Suprapubic skin (tissue), 4 donors: Measurements from ENCODE around the gene TTLL7.

Source experiments
- EP300 ChIP-seq: sonication (generic); formaldehyde crosslinking; IDR thresholded peaks from one replicate; pipeline ENCODE4 v1.6.1; 2017; ENCODE audit warnings: antibody characterized with exemption
- POLR2A ChIP-seq, 2 donors: fragments of 450-650 bp; IDR thresholded peaks; one replicate each; pipeline ENCODE4 v1.6.1; 2017; ENCODE audit warnings: antibody characterized with exemption in 2 of 2, mild to moderate bottlenecking in 2 of 2, moderate library complexity in 2 of 2
- POLR2AphosphoS5 ChIP-seq, 3 donors: sonication (generic); formaldehyde crosslinking; IDR thresholded peaks; one replicate each; pipeline ENCODE4 v1.6.1; 2017; ENCODE audit warnings: antibody characterized with exemption in 3 of 3
- TF ChIP-seq, protein P1 (sequence below), 2 donors: fragments of 200-600 bp in 1 of 2; fragments of 450-650 bp in 1 of 2; sonication (generic) in 1 of 2; IDR thresholded peaks; one replicate each; pipeline ENCODE4 v1.5.1; 2016 to 2019; ENCODE audit warnings: antibody characterized with exemption in 2 of 2, mild to moderate bottlenecking in 1 of 2, moderate library complexity in 1 of 2

DNA sequence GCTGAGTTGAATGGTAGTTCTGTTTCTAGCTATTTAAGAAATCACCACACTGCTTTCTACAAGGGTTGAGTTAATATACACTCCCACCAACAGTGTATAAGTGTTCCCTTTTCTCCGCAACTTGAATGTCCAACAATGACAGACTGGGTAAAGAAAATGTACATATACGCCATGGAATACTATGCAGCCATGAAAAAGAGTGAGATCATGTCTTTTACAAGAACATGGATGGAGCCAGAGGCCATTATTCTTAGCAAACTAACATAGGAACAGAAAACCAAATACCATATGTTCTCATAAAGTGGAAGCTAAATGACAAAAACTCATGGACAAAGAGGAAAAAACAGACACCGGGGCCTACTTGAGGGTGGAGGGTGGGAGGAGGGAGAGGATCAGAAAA is 14.8 kb upstream of the TTLL7 start:
- no peak for TF ChIP-seq POLR2A (IDR thresholded peaks at IDR 0.05)
- TF ChIP-seq, protein P1, sequence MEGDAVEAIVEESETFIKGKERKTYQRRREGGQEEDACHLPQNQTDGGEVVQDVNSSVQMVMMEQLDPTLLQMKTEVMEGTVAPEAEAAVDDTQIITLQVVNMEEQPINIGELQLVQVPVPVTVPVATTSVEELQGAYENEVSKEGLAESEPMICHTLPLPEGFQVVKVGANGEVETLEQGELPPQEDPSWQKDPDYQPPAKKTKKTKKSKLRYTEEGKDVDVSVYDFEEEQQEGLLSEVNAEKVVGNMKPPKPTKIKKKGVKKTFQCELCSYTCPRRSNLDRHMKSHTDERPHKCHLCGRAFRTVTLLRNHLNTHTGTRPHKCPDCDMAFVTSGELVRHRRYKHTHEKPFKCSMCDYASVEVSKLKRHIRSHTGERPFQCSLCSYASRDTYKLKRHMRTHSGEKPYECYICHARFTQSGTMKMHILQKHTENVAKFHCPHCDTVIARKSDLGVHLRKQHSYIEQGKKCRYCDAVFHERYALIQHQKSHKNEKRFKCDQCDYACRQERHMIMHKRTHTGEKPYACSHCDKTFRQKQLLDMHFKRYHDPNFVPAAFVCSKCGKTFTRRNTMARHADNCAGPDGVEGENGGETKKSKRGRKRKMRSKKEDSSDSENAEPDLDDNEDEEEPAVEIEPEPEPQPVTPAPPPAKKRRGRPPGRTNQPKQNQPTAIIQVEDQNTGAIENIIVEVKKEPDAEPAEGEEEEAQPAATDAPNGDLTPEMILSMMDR (IDR thresholded peaks at IDR 0.05): no peak
- TF ChIP-seq EP300: no peak
- TF ChIP-seq POLR2AphosphoS5 (IDR thresholded peaks at IDR 0.05): no peak
